NT2/D1 (cell line): ENCODE measurements around the gene EPB41L4A.

ENCODE experiments used
- SUZ12 ChIP-seq: IDR thresholded peaks from 2 replicates; pipeline ENCODE4 v1.6.1; 2011; ENCODE audit not compliant: insufficient read length, insufficient read depth; ENCODE audit errors: extremely low read depth
- ZNF274 ChIP-seq: IDR thresholded peaks from 2 replicates; pipeline ENCODE4 v1.6.1; 2011; ENCODE audit warnings: mild to moderate bottlenecking, low read depth, low read length

DNA sequence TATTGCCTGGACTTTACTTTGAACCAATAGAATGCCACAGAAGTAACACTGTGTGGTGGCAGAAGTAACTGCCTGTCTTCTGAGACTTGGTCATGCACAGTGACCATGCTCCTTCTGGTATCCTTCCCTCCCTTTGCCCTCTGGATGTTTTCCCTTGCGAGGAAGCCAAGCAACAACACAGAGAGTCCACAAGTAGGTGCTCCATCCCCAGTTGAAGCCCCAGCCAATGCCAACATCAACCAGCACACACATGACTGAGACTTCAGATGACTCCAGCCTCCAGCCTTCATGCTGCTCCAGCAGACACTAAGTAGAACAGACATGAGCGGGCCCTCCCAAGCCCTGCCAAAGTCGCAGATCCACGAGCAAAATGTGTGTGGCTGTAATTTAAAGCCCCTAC lies 129.6 kb downstream of the EPB41L4A start:
- TF ChIP-seq SUZ12 (no peak), ZNF274 (no peak)
